OCI-LY7 (cell line): Measurements from ENCODE around the gene PGA5. TPM values are rescaled to one million over a fixed set of nuclear protein-coding genes. Genes with fewer than 3 reads are reported as not detected.

Experiments used
- BruUV-seq: library from RNA; stranded (reverse); fragments of 400-500 nt; replicated peaks from 2 replicates; lab custom pipeline; 2021; lab: Mats Ljungman, UMichigan
- CTCF ChIA-PET: fragments of 300-600 bp; sonication (Branson Sonifier 250); formaldehyde crosslinking; loops from one replicate; lab custom pipeline; 2022; ENCODE audit warnings: antibody characterized with exemption; ENCODE audit not compliant: unreplicated experiment; lab: Charles Lee
- POLR2A ChIA-PET: fragments of 300-600 bp; sonication (Branson Sonifier 250); formaldehyde crosslinking; loops from one replicate; lab custom pipeline; 2022; ENCODE audit warnings: antibody characterized with exemption; lab: Charles Lee
- DNase-seq: peaks from one replicate; pipeline ENCODE4 v3.0.0-alpha.2; 2015; ENCODE audit warnings: low spot score
- H2AFZ ChIP-seq: fragments of 200-600 bp; sonication (generic), shearing (Covaris generic); 2 replicates; pipeline ENCODE4 v1.6.1; 2014; ENCODE audit warnings: mild to moderate bottlenecking, antibody characterized with exemption, low read length, moderate library complexity
- H3K27ac ChIP-seq: fragments of 200-600 bp; sonication (generic); 2 replicates; pipeline ENCODE4 v1.5.1; 2014; ENCODE audit warnings: mixed run types, low read depth, mild to moderate bottlenecking, moderate library complexity, low read length, inconsistent platforms; ENCODE audit not compliant: poor library complexity, severe bottlenecking
- H3K36me3 ChIP-seq: fragments of 200-600 bp; sonication (generic); 2 replicates; pipeline ENCODE4 v1.6.1; 2014; ENCODE audit warnings: mild to moderate bottlenecking, antibody characterized with exemption, low read length, moderate library complexity, mixed read lengths; ENCODE audit not compliant: insufficient read depth
- H3K4me1 ChIP-seq: fragments of 200-600 bp; sonication (generic); 2 replicates; pipeline ENCODE4 v1.5.1; 2014; ENCODE audit warnings: mild to moderate bottlenecking, low read length; ENCODE audit not compliant: insufficient read depth, poor library complexity, severe bottlenecking
- H3K4me2 ChIP-seq: fragments of 200-600 bp; sonication (generic); 2 replicates; pipeline ENCODE4 v1.6.1; 2014; ENCODE audit warnings: mild to moderate bottlenecking, low read length
- H3K4me3 ChIP-seq: fragments of 200-600 bp; sonication (generic); 2 replicates; pipeline ENCODE4 v1.5.1; 2014; ENCODE audit warnings: mild to moderate bottlenecking, low read depth, low read length; ENCODE audit not compliant: poor library complexity, severe bottlenecking
- H3K79me2 ChIP-seq: fragments of 200-600 bp; sonication (generic); 2 replicates; pipeline ENCODE4 v1.6.1; 2016; ENCODE audit warnings: low read depth, mild to moderate bottlenecking, low read length, moderate library complexity, mixed read lengths; ENCODE audit not compliant: insufficient read depth
- H3K9me2 ChIP-seq: fragments of 200-600 bp; sonication (generic); 2 replicates; pipeline ENCODE4 v1.6.1; 2016; ENCODE audit warnings: mild to moderate bottlenecking, low read length, mixed read lengths; ENCODE audit not compliant: insufficient read depth
- H3K9me3 ChIP-seq: fragments of 200-600 bp; sonication (generic); 2 replicates; pipeline ENCODE4 v1.6.1; 2014; ENCODE audit warnings: mild to moderate bottlenecking, mixed run types, low read length, mixed read lengths
- H4K20me1 ChIP-seq: fragments of 200-600 bp; sonication (generic); 2 replicates; pipeline ENCODE4 v1.6.1; 2014; ENCODE audit warnings: mild to moderate bottlenecking, antibody characterized with exemption, low read length, moderate library complexity, mixed read lengths; ENCODE audit not compliant: insufficient read depth
- CTCF ChIP-seq: fragments of 200-600 bp; sonication (generic); conservative IDR thresholded peaks from 2 replicates; pipeline ENCODE4 v1.5.1; 2014; ENCODE audit warnings: mild to moderate bottlenecking, antibody characterized with exemption, low read length, moderate library complexity, mixed read lengths
- EZH2phosphoT487 ChIP-seq: fragments of 200-600 bp; sonication (generic); IDR thresholded peaks from 2 replicates; pipeline ENCODE4 v1.6.1; 2018; ENCODE audit warnings: low read depth, borderline replicate concordance, mild to moderate bottlenecking, mixed run types, antibody characterized with exemption, low read length, moderate library complexity, mixed read lengths
- intact Hi-C: fragments of 100-400 bp; cut with micrococcal nuclease; formaldehyde crosslinking; loops from one replicate; pipeline ENCODE4 v1.10.0; 2022; ENCODE audit not compliant: unreplicated experiment
- total RNA-seq, 2 experiments: library from RNA; depleted of rRNA in 1 of 2; stranded (reverse); fragments of >200 nt in 1 of 2; shearing (Covaris generic) in 1 of 2; gene quantifications; 2 replicates each; pipeline ENCODE4 v1.2.3, GENCODE V29; 2014 to 2022

PGA5 gene
- total RNA-seq, 2 experiments from 2014 or later: not detected

GRCh38 chr11:61281581-61282250 lies 40.7 kb downstream of the PGA5 start:
- Histone ChIP-seq H2AFZ (no peak overlapping the region), H3K9me2 (no peaks in the 10 kb centered on the region), H3K27ac (no peak overlapping the region), H4K20me1 (no peaks in the 10 kb centered on the region), H3K4me1 (no peaks in the 10 kb centered on the region), H3K9me3 (no peaks in the 10 kb centered on the region), H3K79me2 (no peaks in the 10 kb centered on the region), H3K4me3 (no peak overlapping the region), H3K4me2 (no peak overlapping the region), H3K36me3 (no peaks in the 10 kb centered on the region)
- BruUV-seq: no TSS peak
- DNase-seq: peak; percentile 39
- CTCF ChIA-PET: interaction anchor here (0.5 to 0.6 kb wide), 2 partner anchors 45 to 281 kb away, joined by 4 to 17 read pairs; no protein-coding TSS in a partner anchor
- intact Hi-C loops: no loop called here
- TF ChIP-seq EZH2phosphoT487 (no peak), CTCF (no peak)
- POLR2A ChIA-PET: no interaction called here

- Histone ChIP-seq H3K4me2 (no peak overlapping the region), H4K20me1 (no peaks in the 10 kb centered on the region), H3K4me1 (no peaks in the 10 kb centered on the region), H3K9me2 (no peaks in the 10 kb centered on the region), H3K9me3 (no peaks in the 10 kb centered on the region), H3K36me3 (no peaks in the 10 kb centered on the region), H3K4me3 (no peak overlapping the region), H2AFZ (no peak overlapping the region), H3K27ac (no peak overlapping the region), H3K79me2 (no peaks in the 10 kb centered on the region)
- TF ChIP-seq EZH2phosphoT487: no peak
- no TSS peak for BruUV-seq
- POLR2A ChIA-PET: interaction anchor here (0.7 kb wide), 1 partner anchor 96 kb away, joined by 3 read pairs; no protein-coding TSS in a partner anchor
- intact Hi-C loops: no loop called here
- CTCF ChIA-PET: no interaction called here
- DNase-seq: no peak
Observed at GRCh38 chr11:61283613-61284012, 42.6 kb downstream of the PGA5 start.

- Histone ChIP-seq H3K9me3 (no peaks in the 10 kb centered on the region), H4K20me1 (no peaks in the 10 kb centered on the region), H3K4me2 (no peak overlapping the region), H3K36me3 (no peaks in the 10 kb centered on the region), H3K4me1 (no peaks in the 10 kb centered on the region), H3K9me2 (no peaks in the 10 kb centered on the region), H3K79me2 (no peaks in the 10 kb centered on the region), H3K27ac (no peak overlapping the region), H2AFZ (no peak overlapping the region), H3K4me3 (no peak overlapping the region)
- no TSS peak for BruUV-seq
- TF ChIP-seq EZH2phosphoT487 (no peak), CTCF (no peak)
- CTCF ChIA-PET: no interaction called here
- POLR2A ChIA-PET: no interaction called here
- DNase-seq: no peak
- intact Hi-C loops: no loop called here
Observed at GRCh38 chr11:61287338-61287977, 46.5 kb downstream of the PGA5 start.
